Left lung (tissue), 10 donors: ENCODE measurements around the gene COL15A1. TPM values are rescaled to one million over a fixed set of nuclear protein-coding genes. Genes with fewer than 3 reads are reported as not detected.
A peak's percentile ranks its signal among the peaks of the same experiment; 100 is the strongest.

Source experiments
- ATAC-seq: fragments of 200-7000 bp; cut with Tn5 transposase; one replicate; pipeline ENCODE4 v1.9.1; 2020; ENCODE audit warnings: moderate library complexity
- DNase-seq, 4 donors: peaks; one replicate each; pipeline ENCODE4 v3.0.0-alpha.2; 2013 to 2020
- H3K27ac ChIP-seq, 2 donors: fragments of 200-600 bp; sonication (generic) in 1 of 2; one replicate each; pipeline versions ENCODE4 v1.5.0 to v1.8.0; 2020 to 2021
- H3K27me3 ChIP-seq, 2 donors: fragments of 200-600 bp; sonication (generic) in 1 of 2; one replicate each; pipeline versions ENCODE4 v1.5.0 to v1.8.0; 2020 to 2021
- H3K36me3 ChIP-seq, 2 donors: fragments of 200-600 bp; sonication (generic) in 1 of 2; one replicate each; pipeline versions ENCODE4 v1.5.0 to v1.8.0; 2020 to 2021
- H3K4me1 ChIP-seq, 2 donors: fragments of 200-600 bp; one replicate each; pipeline ENCODE4 v1.8.0; 2021
- H3K4me3 ChIP-seq, 2 donors: fragments of 200-600 bp; sonication (generic) in 1 of 2; one replicate each; pipeline versions ENCODE4 v1.5.0 to v1.8.0; 2020 to 2021; ENCODE audit warnings: mild to moderate bottlenecking in 1 of 2
- H3K9me3 ChIP-seq, 2 donors: fragments of 200-600 bp; sonication (generic) in 1 of 2; one replicate each; pipeline versions ENCODE4 v1.5.0 to v1.8.0; 2020 to 2021
- intact Hi-C, 2 donors: fragments of 100-400 bp; cut with DNase I; formaldehyde crosslinking; loops; one replicate each; pipeline versions ENCODE4 v1.11.2 to v1.14.2; 2022
- polyA plus RNA-seq, 6 donors: library from polyadenylated mRNA; unstranded; fragments of 120-200 nt; gene quantifications; one replicate each; pipeline ENCODE4 v1.2.1, GENCODE V29; 2013; ENCODE audit not compliant: insufficient read length in 6 of 6
- total RNA-seq, 2 donors: library from RNA; stranded (reverse); fragmentation: NEBNext Ultra II Directional; extraction: Animal tissue kit (Norgen Biotek cat#: 25700); gene quantifications; one replicate each; pipeline ENCODE4 v1.2.1, GENCODE V29; 2021
- TF ChIP-seq, protein P1 (sequence below), 2 donors: fragments of 200-600 bp; sonication (generic) in 1 of 2; IDR thresholded peaks; one replicate each; pipeline versions ENCODE4 v1.5.0 to v1.8.0; 2021; ENCODE audit warnings: antibody characterized with exemption in 2 of 2
- donor health status: DM: no; HTN: yes; CAD: no.
- donor health status: DM: no; HTN: no; CAD: no.

Gene COL15A1
- total and polyA plus RNA-seq, 8 donors = 2.4 to 58.4 (median 7.4) TPM

DNA sequence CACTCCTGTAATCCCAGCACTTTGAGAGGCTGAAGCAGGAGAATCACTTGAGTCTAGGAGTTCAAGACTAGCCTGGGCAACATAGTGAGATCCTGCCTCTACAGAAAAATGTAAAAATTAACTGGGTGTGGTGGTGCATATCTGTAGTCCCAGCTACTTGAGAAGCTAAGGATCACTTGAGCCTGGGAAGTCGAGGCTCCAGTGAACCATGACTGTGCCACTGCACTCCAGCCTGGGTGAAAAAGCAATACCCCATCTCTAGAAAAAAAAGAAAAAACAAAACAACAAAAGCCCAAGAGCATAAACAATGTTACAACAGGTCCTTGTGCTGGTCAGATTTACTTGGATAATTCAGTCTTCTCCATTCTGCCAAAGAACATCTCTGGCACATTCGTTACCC, 116.9 kb downstream of the COL15A1 start:
- Histone ChIP-seq H3K4me3 (no peak overlapping the region), H3K4me1 (peaks cover 3 to 44% of the 10 kb centered on the region in 2 donors), H3K27me3 (no peaks in the 10 kb centered on the region), H3K9me3 (no peaks in the 10 kb centered on the region), H3K36me3 (no peaks in the 10 kb centered on the region), H3K27ac (peak overlapping the region in 1 of 2 donors; percentile 94)
- TF ChIP-seq, protein P1, sequence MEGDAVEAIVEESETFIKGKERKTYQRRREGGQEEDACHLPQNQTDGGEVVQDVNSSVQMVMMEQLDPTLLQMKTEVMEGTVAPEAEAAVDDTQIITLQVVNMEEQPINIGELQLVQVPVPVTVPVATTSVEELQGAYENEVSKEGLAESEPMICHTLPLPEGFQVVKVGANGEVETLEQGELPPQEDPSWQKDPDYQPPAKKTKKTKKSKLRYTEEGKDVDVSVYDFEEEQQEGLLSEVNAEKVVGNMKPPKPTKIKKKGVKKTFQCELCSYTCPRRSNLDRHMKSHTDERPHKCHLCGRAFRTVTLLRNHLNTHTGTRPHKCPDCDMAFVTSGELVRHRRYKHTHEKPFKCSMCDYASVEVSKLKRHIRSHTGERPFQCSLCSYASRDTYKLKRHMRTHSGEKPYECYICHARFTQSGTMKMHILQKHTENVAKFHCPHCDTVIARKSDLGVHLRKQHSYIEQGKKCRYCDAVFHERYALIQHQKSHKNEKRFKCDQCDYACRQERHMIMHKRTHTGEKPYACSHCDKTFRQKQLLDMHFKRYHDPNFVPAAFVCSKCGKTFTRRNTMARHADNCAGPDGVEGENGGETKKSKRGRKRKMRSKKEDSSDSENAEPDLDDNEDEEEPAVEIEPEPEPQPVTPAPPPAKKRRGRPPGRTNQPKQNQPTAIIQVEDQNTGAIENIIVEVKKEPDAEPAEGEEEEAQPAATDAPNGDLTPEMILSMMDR (IDR thresholded peaks at IDR 0.05) = no peak
- intact Hi-C loops = no loop called here
- no peak for ATAC-seq
- DNase-seq = no peak

DNA sequence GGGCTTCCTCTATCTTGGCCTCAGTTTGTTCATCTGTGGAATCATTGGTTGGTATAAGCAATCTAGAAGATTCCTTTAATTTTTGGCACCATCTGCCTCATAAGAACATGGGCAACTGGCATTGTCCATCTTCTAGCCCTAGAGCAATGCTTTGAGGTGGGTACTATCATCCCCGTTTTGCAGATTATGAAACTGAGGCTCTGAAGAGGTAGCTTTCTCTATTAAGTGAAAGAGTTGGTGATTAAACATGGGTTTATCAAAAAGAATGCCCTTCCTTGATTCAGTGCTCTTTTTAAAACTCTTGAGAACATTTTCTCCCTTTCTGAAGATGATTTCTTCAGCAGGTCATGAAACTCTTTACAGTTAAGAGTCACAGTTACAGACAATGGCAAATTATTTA, 118.8 kb downstream of the COL15A1 start:
- intact Hi-C loops = no loop called here
- DNase-seq (no peak), ATAC-seq (no peak)
- no peak overlapping the region for H3K4me3 ChIP-seq
- H3K36me3 ChIP-seq = no peaks in the 10 kb centered on the region
- H3K27me3 ChIP-seq = no peaks in the 10 kb centered on the region
- no peaks in the 10 kb centered on the region for H3K9me3 ChIP-seq
- TF ChIP-seq, protein P1 (IDR thresholded peaks at IDR 0.05) = no peak
- H3K4me1 ChIP-seq = peaks cover under 1 to 30% of the 10 kb centered on the region in 2 donors
- H3K27ac ChIP-seq = no peak overlapping the region

DNA sequence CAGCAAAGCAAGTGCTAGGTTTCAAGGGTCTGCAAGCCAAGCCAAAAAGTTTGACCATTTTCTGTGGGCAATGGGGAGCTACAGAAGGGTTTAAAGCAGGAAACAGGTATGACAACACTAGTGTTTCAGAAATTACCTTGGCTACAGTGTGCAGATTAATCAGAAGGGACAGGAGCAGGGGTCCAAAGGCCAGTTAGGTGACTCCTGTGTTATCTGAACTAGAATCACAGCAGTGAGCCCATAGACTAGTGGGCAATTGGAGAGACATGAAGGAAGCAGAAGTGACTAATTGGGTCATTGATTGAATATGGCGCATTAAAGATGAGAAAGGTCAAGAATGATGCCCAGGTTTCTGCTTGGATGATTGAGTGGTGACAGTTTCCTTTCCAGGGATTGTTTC, 119.8 kb downstream of the COL15A1 start:
- Histone ChIP-seq H3K36me3 (no peaks in the 10 kb centered on the region), H3K9me3 (no peaks in the 10 kb centered on the region), H3K4me3 (no peak overlapping the region), H3K27me3 (no peaks in the 10 kb centered on the region), H3K27ac (no peak overlapping the region), H3K4me1 (peaks cover 0 to 20% of the 10 kb centered on the region in 2 donors)
- no peak for ATAC-seq
- intact Hi-C loops = no loop called here
- DNase-seq = no peak
- TF ChIP-seq, protein P1 (IDR thresholded peaks at IDR 0.05) = no peak

DNA sequence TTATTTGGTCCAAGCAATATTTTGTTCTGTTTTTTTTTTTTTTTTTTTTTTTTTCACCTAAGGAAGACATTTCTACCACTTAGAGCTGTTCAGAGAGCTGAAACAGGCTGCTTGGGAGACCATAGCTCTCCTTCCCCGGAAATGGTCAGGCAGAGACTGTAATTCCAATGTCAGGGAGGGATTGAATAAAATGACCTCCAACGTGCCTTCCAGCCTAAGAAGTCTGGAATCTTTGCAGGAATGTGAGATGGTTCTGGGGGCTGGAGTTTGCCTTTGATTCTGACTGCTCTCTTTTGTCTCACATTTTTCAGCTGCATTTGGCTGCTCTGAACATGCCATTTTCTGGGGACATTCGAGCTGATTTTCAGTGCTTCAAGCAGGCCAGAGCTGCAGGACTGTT, 122.9 kb downstream of the COL15A1 start:
- no peaks in the 10 kb centered on the region for H3K4me1 ChIP-seq
- H3K27me3 ChIP-seq = no peaks in the 10 kb centered on the region
- H3K27ac ChIP-seq = no peak overlapping the region
- no peaks in the 10 kb centered on the region for H3K9me3 ChIP-seq
- ATAC-seq (no peak), DNase-seq (no peak)
- H3K4me3 ChIP-seq = no peak overlapping the region
- TF ChIP-seq, protein P1 (IDR thresholded peaks at IDR 0.05) = no peak
- H3K36me3 ChIP-seq = no peaks in the 10 kb centered on the region
- intact Hi-C loops = no loop called here

DNA sequence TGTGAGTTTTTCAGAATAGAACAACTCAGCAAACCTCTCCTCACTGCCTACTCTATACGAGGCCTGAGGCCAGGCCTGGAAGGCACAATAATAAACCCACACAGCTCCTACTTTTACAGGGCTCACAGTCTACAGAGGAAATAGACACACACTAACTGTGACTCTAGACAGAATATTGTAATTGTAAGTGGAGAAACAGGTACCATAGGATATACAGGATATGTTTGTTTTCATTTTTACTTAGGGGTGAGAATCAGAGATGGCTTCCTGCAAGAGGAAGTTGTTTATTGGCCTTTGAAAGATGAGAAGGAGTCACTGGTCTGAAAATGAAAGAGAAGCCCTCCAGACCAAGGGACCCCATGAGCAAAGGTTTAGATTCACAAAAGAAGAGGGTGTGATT, 125.4 kb downstream of the COL15A1 start:
- DNase-seq (no peak), ATAC-seq (no peak)
- Histone ChIP-seq H3K27ac (peak overlapping the region in 1 of 2 donors; percentile 15), H3K4me3 (no peak overlapping the region), H3K36me3 (no peaks in the 10 kb centered on the region), H3K4me1 (no peaks in the 10 kb centered on the region), H3K27me3 (no peaks in the 10 kb centered on the region), H3K9me3 (no peaks in the 10 kb centered on the region)
- intact Hi-C loops = no loop called here
- TF ChIP-seq, protein P1 (IDR thresholded peaks at IDR 0.05) = no peak
